Peyer's patch (tissue), 4 donors: Measurements from ENCODE around the gene PHLDA1. TPM values are rescaled to one million over a fixed set of nuclear protein-coding genes. Genes with fewer than 3 reads are reported as not detected.

Experiments
- DNase-seq, 3 donors: peaks; one replicate each; pipeline ENCODE4 v3.0.0-alpha.2; 2017 to 2019
- H3K27ac ChIP-seq, 4 donors: fragments of 200-600 bp; sonication (generic); one replicate each; pipeline ENCODE4 v1.5.1; 2016 to 2019
- H3K27me3 ChIP-seq, 2 donors: fragments of 200-600 bp; sonication (generic); one replicate each; pipeline ENCODE4 v1.5.1; 2019
- H3K36me3 ChIP-seq, 3 donors: fragments of 200-600 bp; sonication (generic); one replicate each; pipeline ENCODE4 v1.5.1; 2016 to 2019
- H3K4me1 ChIP-seq, 4 donors: fragments of 200-600 bp; sonication (generic); one replicate each; pipeline ENCODE4 v1.5.1; 2016 to 2019
- H3K4me3 ChIP-seq, 4 donors: fragments of 200-600 bp; sonication (generic); 1 replicate in 3 of 4; 2 replicates in 1 of 4; pipeline ENCODE4 v1.5.1; 2016 to 2019; ENCODE audit warnings: mild to moderate bottlenecking in 1 of 4
- H3K9me3 ChIP-seq, 4 donors: fragments of 200-600 bp; sonication (generic); one replicate each; pipeline ENCODE4 v1.5.1; 2016 to 2019; ENCODE audit warnings: mild to moderate bottlenecking in 1 of 4
- POLR2A ChIP-seq, 2 donors: fragments of 450-650 bp; IDR thresholded peaks; one replicate each; pipeline ENCODE4 v1.5.1; 2017; ENCODE audit warnings: antibody characterized with exemption in 2 of 2, mild to moderate bottlenecking in 2 of 2, moderate library complexity in 2 of 2
- total RNA-seq, 4 donors: library from RNA; depleted of rRNA; stranded (reverse); fragments of >200 nt; gene quantifications; one replicate each; pipeline ENCODE4 v1.1.0, GENCODE V29; 2016
- TF ChIP-seq, protein P1 (sequence below), 6 experiments: fragments of 450-650 bp in 4 of 6; fragments of 200-600 bp in 2 of 6; sonication (generic) in 1 of 6; IDR thresholded peaks; one replicate each; pipeline ENCODE4 v1.5.1; 2017 to 2019; ENCODE audit warnings: antibody characterized with exemption in 6 of 6, mild to moderate bottlenecking in 3 of 6, moderate library complexity in 1 of 6

The PHLDA1 gene
- total RNA-seq, 4 donors from 2014 or later, result 4.6 to 25.6 (median 6.0) TPM

DNA sequence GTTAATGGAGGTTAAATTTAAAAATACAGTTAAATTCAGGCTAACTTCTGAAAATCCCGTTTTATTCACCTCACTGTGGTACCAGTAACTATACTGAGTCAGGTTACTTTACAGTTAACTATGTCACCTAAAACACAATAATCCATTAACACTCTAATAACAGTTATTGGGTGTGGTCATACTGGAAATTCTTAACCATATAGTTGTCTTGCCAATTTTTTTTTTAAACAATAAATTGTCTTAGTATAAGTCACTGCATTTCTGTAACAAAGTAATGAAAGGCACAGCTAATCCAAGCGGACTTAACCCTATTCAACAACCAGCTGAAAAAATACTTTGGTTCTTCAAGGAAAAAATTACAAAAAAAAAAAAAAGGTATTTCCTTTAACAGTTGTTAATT lies 16.2 kb upstream of the PHLDA1 start:
- Histone ChIP-seq H3K9me3 (no peaks in the 10 kb centered on the region), H3K36me3 (peaks cover 0 to 28% (median 2%) of the 10 kb centered on the region in 3 donors), H3K4me1 (no peaks in the 10 kb centered on the region), H3K27ac (no peak overlapping the region), H3K27me3 (no peaks in the 10 kb centered on the region), H3K4me3 (no peak overlapping the region)
- DNase-seq, result no peak
- TF ChIP-seq, protein P1, sequence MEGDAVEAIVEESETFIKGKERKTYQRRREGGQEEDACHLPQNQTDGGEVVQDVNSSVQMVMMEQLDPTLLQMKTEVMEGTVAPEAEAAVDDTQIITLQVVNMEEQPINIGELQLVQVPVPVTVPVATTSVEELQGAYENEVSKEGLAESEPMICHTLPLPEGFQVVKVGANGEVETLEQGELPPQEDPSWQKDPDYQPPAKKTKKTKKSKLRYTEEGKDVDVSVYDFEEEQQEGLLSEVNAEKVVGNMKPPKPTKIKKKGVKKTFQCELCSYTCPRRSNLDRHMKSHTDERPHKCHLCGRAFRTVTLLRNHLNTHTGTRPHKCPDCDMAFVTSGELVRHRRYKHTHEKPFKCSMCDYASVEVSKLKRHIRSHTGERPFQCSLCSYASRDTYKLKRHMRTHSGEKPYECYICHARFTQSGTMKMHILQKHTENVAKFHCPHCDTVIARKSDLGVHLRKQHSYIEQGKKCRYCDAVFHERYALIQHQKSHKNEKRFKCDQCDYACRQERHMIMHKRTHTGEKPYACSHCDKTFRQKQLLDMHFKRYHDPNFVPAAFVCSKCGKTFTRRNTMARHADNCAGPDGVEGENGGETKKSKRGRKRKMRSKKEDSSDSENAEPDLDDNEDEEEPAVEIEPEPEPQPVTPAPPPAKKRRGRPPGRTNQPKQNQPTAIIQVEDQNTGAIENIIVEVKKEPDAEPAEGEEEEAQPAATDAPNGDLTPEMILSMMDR (IDR thresholded peaks at IDR 0.05), result no peak
- TF ChIP-seq POLR2A (IDR thresholded peaks at IDR 0.05), result no peak

DNA sequence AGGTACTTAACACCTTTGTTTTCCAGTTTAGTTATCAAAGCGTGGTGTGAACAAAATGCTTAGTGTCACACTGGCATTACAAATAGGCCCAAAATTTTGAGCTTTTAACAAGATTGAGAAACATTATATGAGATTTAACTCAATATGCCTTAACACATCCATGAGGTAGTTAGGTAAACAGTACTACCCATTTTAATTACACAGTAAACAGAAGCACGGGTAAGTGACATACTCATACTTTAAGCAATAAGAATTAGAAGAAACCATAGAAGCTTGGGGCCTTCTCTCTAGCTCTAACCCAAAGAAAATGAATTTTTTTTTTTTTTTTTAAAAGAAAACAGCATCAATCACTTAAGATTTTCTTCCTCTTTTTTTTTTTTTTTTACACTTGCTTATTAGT lies 15.5 kb upstream of the PHLDA1 start:
- Histone ChIP-seq H3K4me1 (no peaks in the 10 kb centered on the region), H3K27ac (no peak overlapping the region), H3K9me3 (no peaks in the 10 kb centered on the region), H3K27me3 (no peaks in the 10 kb centered on the region), H3K4me3 (no peak overlapping the region), H3K36me3 (peaks cover 0 to 21% (median 2%) of the 10 kb centered on the region in 3 donors)
- TF ChIP-seq, protein P1 (IDR thresholded peaks at IDR 0.05), result no peak
- TF ChIP-seq POLR2A (IDR thresholded peaks at IDR 0.05), result no peak
- DNase-seq, result no peak

DNA sequence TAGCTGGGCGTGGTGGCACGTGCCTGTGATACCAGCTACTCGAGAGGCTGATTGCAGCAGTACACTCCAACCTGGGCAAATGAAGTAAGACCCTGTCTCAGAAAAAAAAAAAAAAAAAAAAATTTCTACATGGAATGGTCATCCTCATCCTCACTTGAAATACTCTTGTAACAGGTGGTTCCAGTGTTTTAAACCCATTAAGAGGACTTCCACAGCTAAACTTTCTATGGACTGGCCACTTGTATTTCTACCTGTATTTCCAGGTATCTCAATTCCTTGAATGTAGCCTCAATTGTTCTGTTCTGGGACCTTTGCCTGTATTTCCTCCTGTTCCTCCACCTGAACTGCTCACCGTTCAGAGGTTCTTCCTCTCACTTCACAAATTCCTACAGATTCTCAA lies 11.8 kb upstream of the PHLDA1 start:
- H3K4me3 ChIP-seq, result no peak overlapping the region
- DNase-seq, result no peak
- no peaks in the 10 kb centered on the region for H3K4me1 ChIP-seq
- no peaks in the 10 kb centered on the region for H3K36me3 ChIP-seq
- H3K9me3 ChIP-seq, result no peaks in the 10 kb centered on the region
- no peak overlapping the region for H3K27ac ChIP-seq
- TF ChIP-seq, protein P1 (IDR thresholded peaks at IDR 0.05), result no peak
- no peaks in the 10 kb centered on the region for H3K27me3 ChIP-seq

DNA sequence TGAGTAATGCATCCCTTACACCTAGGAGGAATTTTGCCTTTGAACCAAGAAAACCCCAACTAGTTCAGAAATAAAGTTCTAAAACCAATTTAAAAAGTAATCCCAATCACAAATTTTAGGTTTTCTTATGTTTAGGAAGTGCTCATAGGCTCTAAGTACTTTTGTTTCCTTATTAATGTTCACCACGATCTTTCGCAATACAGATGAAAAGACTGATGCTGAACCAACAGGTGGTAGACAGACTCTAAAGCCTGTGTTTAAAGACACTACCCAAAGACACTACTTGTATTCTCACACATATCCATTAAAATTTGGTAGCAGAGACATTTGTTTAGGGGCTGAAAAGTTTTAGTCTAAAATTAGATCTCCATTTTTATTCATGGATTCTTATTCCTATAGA lies 10.6 kb upstream of the PHLDA1 start:
- H3K4me3 ChIP-seq, result no peak overlapping the region
- no peaks in the 10 kb centered on the region for H3K9me3 ChIP-seq
- H3K36me3 ChIP-seq, result no peaks in the 10 kb centered on the region
- no peak overlapping the region for H3K27ac ChIP-seq
- no peaks in the 10 kb centered on the region for H3K4me1 ChIP-seq
- H3K27me3 ChIP-seq, result no peaks in the 10 kb centered on the region
- TF ChIP-seq, protein P1 (IDR thresholded peaks at IDR 0.05), result no peak
- DNase-seq, result no peak

DNA sequence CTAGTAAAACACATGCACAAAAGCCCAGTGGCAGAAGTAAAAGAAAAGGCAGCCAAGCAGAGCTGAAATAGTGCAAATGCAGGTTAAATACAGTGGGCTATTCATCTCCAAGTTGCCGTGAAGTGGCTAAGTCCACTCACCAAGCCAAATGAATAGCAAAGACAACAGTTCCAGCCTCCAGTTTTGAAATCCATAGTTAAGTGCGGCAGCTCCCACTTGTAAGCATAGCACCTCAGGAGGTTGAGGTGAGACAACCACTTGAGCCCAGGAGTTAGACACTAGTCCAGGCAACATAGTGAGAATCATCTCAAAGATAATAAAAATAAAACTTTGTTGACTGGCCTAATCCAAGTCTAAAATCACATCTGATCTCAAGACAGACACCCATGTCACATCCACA lies 9.8 kb upstream of the PHLDA1 start:
- no peak overlapping the region for H3K27ac ChIP-seq
- DNase-seq, result no peak
- H3K4me3 ChIP-seq, result no peak overlapping the region
- H3K4me1 ChIP-seq, result no peaks in the 10 kb centered on the region
- H3K36me3 ChIP-seq, result no peaks in the 10 kb centered on the region
- TF ChIP-seq, protein P1 (IDR thresholded peaks at IDR 0.05), result no peak
- no peak for TF ChIP-seq POLR2A (IDR thresholded peaks at IDR 0.05)
- H3K9me3 ChIP-seq, result no peaks in the 10 kb centered on the region
- H3K27me3 ChIP-seq, result no peaks in the 10 kb centered on the region

DNA sequence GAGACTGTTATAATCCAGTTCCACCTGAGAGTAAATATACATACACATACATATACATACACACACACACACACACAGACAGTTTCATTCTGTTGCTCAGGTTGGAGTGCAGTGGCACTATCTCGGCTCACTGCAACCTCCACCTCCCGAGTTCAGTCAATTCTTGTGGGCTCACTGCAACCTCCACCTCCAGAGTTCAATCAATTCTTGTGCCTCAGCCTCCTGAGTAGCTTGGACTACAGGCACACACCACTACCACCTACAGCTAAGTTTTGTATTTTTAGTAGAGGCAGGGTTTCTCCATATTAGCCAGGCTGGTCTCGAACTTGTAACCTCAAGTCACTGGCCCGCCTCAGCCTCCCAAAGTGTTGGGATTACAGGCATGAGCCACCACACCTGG lies 8.9 kb upstream of the PHLDA1 start:
- Histone ChIP-seq H3K9me3 (no peaks in the 10 kb centered on the region), H3K36me3 (no peaks in the 10 kb centered on the region), H3K27me3 (no peaks in the 10 kb centered on the region), H3K27ac (no peak overlapping the region), H3K4me3 (no peak overlapping the region), H3K4me1 (no peaks in the 10 kb centered on the region)
- TF ChIP-seq, protein P1 (IDR thresholded peaks at IDR 0.05), result no peak
- TF ChIP-seq POLR2A (IDR thresholded peaks at IDR 0.05), result no peak
- DNase-seq, result no peak
